ENCODE results near the gene LILRA6. TPM values are rescaled to one million over a fixed set of nuclear protein-coding genes. Genes with fewer than 3 reads are reported as not detected.
"Not testable (repeated sequence)": the region's sequence is repeated elsewhere in the genome, so short reads cannot be mapped to it uniquely, and the experiment has no call there.

LILRA6 gene
- total RNA-seq (under 1 TPM in 1 of 2 experiments, not detected in 1; 0.60 TPM), total RNA-seq (0 to 2.2 (median 0.18) reads per million in 172 experiments)
- 6.7 TPM for polyA plus RNA-seq (2013, experiment 1 of 2)
- 6.0 TPM for polyA plus RNA-seq (2013, experiment 2 of 2)

DNA sequence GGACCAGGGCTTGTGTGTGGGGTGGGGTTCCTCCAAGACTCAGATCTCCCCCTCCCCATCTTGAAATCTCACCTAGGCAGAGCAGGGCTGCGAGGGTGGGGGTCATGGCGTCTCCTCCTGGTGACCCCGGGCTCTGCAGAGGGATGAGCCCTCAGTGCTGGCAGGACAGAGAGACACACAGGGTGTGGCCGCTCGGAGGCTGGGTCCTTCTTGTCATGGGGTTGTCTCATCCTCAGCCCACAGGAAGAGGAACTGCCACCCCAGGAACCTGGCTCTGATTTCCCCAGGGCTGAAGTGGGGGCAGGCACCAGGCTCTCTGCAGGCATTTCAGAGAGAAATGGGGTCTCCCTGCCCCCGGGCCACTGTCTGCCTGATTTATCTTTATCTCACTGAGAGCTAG is at the start of gene LILRA6:
Gene LILRA6, minus strand, starts transcription at position 145 of the 400 bp plus-strand sequence.
- intact Hi-C loops (cut with DNase I, micrococcal nuclease); H3K4me1 Mint-ChIP-seq (ENCODE audit: low read depth); H3K27ac Mint-ChIP-seq; CTCF ChIA-PET; H3K27me3 ChIP-seq (ENCODE audit: control insufficient read depth in 1 of 2, insufficient read depth in 2 of 2, low read length in 2 of 2); H3K9me3 ChIP-seq (ENCODE audit: control insufficient read depth in 1 of 2, insufficient read depth in 1 of 2, low read length in 2 of 2); H3K27me3 Mint-ChIP-seq; H3K36me3 ChIP-seq (ENCODE audit: insufficient read depth, low read length); H3K4me3 ChIP-seq (ENCODE audit: low read length); POLR2A ChIA-PET; ATAC-seq (ENCODE audit: poor library complexity); H3K9me3 Mint-ChIP-seq; H3K36me3 Mint-ChIP-seq (ENCODE audit: low read depth); H3K27ac ChIP-seq (ENCODE audit: low read depth in 1 of 2, low read length in 2 of 2); H3K4me3 Mint-ChIP-seq: not testable (repeated sequence)
- H3K4me1 ChIP-seq (ENCODE audit: insufficient read depth, low read length): peaks cover 14% of the 10 kb centered on the region
- DNase-seq: peak in 1 of 14 experiments; percentile 6

DNA sequence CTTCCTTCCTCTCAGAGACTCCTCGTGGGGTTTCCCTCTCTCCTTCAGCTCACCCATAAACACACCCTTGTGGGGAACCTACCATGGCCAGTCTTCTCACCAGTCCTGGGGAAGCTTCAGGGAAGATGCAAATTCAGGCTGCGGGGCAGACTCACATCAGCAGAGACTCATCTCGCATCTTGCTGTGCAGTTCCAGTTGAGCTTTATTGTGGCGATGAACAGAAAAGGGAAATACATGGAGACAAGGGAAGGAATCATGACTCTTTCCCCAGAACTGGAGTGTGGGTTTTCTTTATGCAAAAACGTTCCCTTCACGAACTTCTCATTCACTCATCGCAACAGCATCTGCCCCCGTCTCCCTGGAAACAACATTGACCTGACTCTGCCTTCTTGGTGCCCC is 46.6 kb upstream of the LILRA6 start:
- H3K27me3 Mint-ChIP-seq: peaks cover 23% of the 10 kb centered on the region
- H3K27ac Mint-ChIP-seq; H3K4me1 Mint-ChIP-seq (ENCODE audit: low read depth); intact Hi-C loops (cut with DNase I, micrococcal nuclease); H3K4me3 Mint-ChIP-seq; CTCF ChIA-PET; H3K9me3 ChIP-seq (ENCODE audit: control insufficient read depth in 1 of 2, insufficient read depth in 1 of 2, low read length in 2 of 2); H3K27ac ChIP-seq (ENCODE audit: low read depth in 1 of 2, low read length in 2 of 2); ATAC-seq (ENCODE audit: poor library complexity); H3K4me1 ChIP-seq (ENCODE audit: insufficient read depth, low read length); H3K9me3 Mint-ChIP-seq; H3K36me3 ChIP-seq (ENCODE audit: insufficient read depth, low read length); DNase-seq; H3K4me3 ChIP-seq (ENCODE audit: low read length); POLR2A ChIA-PET; H3K36me3 Mint-ChIP-seq (ENCODE audit: low read depth): not testable (repeated sequence)
- peaks cover 2 to 14% of the 10 kb centered on the region in 2 experiments for H3K27me3 ChIP-seq (ENCODE audit: control insufficient read depth in 1 of 2, insufficient read depth in 2 of 2, low read length in 2 of 2)

- Histone ChIP-seq H3K9me3 (ENCODE audit: control insufficient read depth in 1 of 2, insufficient read depth in 1 of 2, low read length in 2 of 2) (no peaks in the 10 kb centered on the region), H3K4me1 (ENCODE audit: insufficient read depth, low read length) (no peaks in the 10 kb centered on the region), H3K27ac (ENCODE audit: low read depth in 1 of 2, low read length in 2 of 2) (no peak overlapping the region), H3K4me3 (ENCODE audit: low read length) (no peak overlapping the region), H3K36me3 (ENCODE audit: insufficient read depth, low read length) (no peaks in the 10 kb centered on the region), H3K27me3 (ENCODE audit: control insufficient read depth in 1 of 2, insufficient read depth in 2 of 2, low read length in 2 of 2) (peaks cover 6 to 7% of the 10 kb centered on the region in 2 experiments)
- ATAC-seq (ENCODE audit: poor library complexity) (no peak), DNase-seq (no peak)
- ChIA-PET POLR2A (no interaction called here), CTCF (no interaction called here)
- Mint-ChIP-seq H3K27ac (no peak overlapping the region), H3K4me1 (ENCODE audit: low read depth) (peaks cover 5% of the 10 kb centered on the region), H3K9me3 (no peaks in the 10 kb centered on the region), H3K36me3 (ENCODE audit: low read depth) (no peaks in the 10 kb centered on the region), H3K27me3 (peaks cover 19% of the 10 kb centered on the region), H3K4me3 (no peak overlapping the region)
- TF ChIP-seq, protein P1, sequence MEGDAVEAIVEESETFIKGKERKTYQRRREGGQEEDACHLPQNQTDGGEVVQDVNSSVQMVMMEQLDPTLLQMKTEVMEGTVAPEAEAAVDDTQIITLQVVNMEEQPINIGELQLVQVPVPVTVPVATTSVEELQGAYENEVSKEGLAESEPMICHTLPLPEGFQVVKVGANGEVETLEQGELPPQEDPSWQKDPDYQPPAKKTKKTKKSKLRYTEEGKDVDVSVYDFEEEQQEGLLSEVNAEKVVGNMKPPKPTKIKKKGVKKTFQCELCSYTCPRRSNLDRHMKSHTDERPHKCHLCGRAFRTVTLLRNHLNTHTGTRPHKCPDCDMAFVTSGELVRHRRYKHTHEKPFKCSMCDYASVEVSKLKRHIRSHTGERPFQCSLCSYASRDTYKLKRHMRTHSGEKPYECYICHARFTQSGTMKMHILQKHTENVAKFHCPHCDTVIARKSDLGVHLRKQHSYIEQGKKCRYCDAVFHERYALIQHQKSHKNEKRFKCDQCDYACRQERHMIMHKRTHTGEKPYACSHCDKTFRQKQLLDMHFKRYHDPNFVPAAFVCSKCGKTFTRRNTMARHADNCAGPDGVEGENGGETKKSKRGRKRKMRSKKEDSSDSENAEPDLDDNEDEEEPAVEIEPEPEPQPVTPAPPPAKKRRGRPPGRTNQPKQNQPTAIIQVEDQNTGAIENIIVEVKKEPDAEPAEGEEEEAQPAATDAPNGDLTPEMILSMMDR (IDR thresholded peaks at IDR 0.05): no peak
- intact Hi-C loops (cut with DNase I, micrococcal nuclease): no loop called here
Measured at GRCh38 chr19:54287456-54287855, 44.9 kb upstream of the LILRA6 start.

GRCh38 chr19:54286283-54286682 is 43.7 kb upstream of the LILRA6 start:
- H3K9me3 Mint-ChIP-seq; POLR2A ChIA-PET; H3K36me3 Mint-ChIP-seq (ENCODE audit: low read depth); H3K36me3 ChIP-seq (ENCODE audit: insufficient read depth, low read length); H3K4me1 ChIP-seq (ENCODE audit: insufficient read depth, low read length); ATAC-seq (ENCODE audit: poor library complexity); H3K4me3 Mint-ChIP-seq; H3K9me3 ChIP-seq (ENCODE audit: control insufficient read depth in 1 of 2, insufficient read depth in 1 of 2, low read length in 2 of 2); H3K27me3 ChIP-seq (ENCODE audit: control insufficient read depth in 1 of 2, insufficient read depth in 2 of 2, low read length in 2 of 2); CTCF ChIA-PET; H3K27ac Mint-ChIP-seq; DNase-seq; intact Hi-C loops (cut with DNase I, micrococcal nuclease); H3K4me1 Mint-ChIP-seq (ENCODE audit: low read depth); H3K4me3 ChIP-seq (ENCODE audit: low read length); H3K27ac ChIP-seq (ENCODE audit: low read depth in 1 of 2, low read length in 2 of 2): not testable (repeated sequence)
- H3K27me3 Mint-ChIP-seq: peaks cover 28% of the 10 kb centered on the region

- H3K4me3 ChIP-seq (ENCODE audit: low read length); H3K27ac ChIP-seq (ENCODE audit: low read depth in 1 of 2, low read length in 2 of 2); H3K4me3 Mint-ChIP-seq; H3K36me3 Mint-ChIP-seq (ENCODE audit: low read depth); H3K9me3 ChIP-seq (ENCODE audit: control insufficient read depth in 1 of 2, insufficient read depth in 1 of 2, low read length in 2 of 2); H3K27ac Mint-ChIP-seq; H3K4me1 ChIP-seq (ENCODE audit: insufficient read depth, low read length); H3K27me3 ChIP-seq (ENCODE audit: control insufficient read depth in 1 of 2, insufficient read depth in 2 of 2, low read length in 2 of 2); intact Hi-C loops (cut with DNase I, micrococcal nuclease); POLR2A ChIA-PET; H3K36me3 ChIP-seq (ENCODE audit: insufficient read depth, low read length); CTCF ChIA-PET; H3K4me1 Mint-ChIP-seq (ENCODE audit: low read depth); H3K9me3 Mint-ChIP-seq; ATAC-seq (ENCODE audit: poor library complexity): not testable (repeated sequence)
- H3K27me3 Mint-ChIP-seq: peaks cover 32% of the 10 kb centered on the region
- DNase-seq: peak in 1 of 14 experiments; percentile 17
Measured at GRCh38 chr19:54285427-54286056, 43.0 kb upstream of the LILRA6 start.

Measured in CD4-positive, alpha-beta T cell (primary cell).